HepG2 (cell line): ENCODE data around the gene STKLD1. TPM values are rescaled to one million over a fixed set of nuclear protein-coding genes. Genes with fewer than 3 reads are reported as not detected.

Experiments
- CBX1 ChIP-seq: IDR thresholded peaks from one replicate; pipeline ENCODE4 v1.6.1; 2016; ENCODE audit warnings: antibody characterized with exemption, low read depth
- EHMT2 ChIP-seq: fragments of 200-600 bp; sonication (generic); IDR thresholded peaks from 2 replicates; pipeline ENCODE4 v1.7.0; 2017; ENCODE audit warnings: antibody characterized with exemption, low read depth, low read length, borderline replicate concordance
- GTF3A ChIP-seq: sonication (generic); formaldehyde crosslinking; conservative IDR thresholded peaks from 2 replicates; pipeline ENCODE4 v1.4.0; 2020; ENCODE audit warnings: mild to moderate bottlenecking, missing genetic modification reagents
- JUN ChIP-seq: sonication (generic); formaldehyde crosslinking; IDR thresholded peaks from 2 replicates; pipeline ENCODE4 v1.4.0; 2020; ENCODE audit warnings: mild to moderate bottlenecking, missing genetic modification reagents
- MEIS2 ChIP-seq: sonication (generic); formaldehyde crosslinking; IDR thresholded peaks from 2 replicates; pipeline ENCODE4 v1.9.0; 2021; ENCODE audit warnings: mild to moderate bottlenecking, missing genetic modification reagents
- NFATC3 ChIP-seq: sonication (generic); formaldehyde crosslinking; IDR thresholded peaks from 2 replicates; pipeline ENCODE4 v1.5.1; 2020; ENCODE audit warnings: mild to moderate bottlenecking, missing genetic modification reagents
- NFRKB ChIP-seq: fragments of 450-650 bp; IDR thresholded peaks from 2 replicates; pipeline ENCODE4 v1.6.1; 2017
- PAX8 ChIP-seq: sonication (generic); formaldehyde crosslinking; IDR thresholded peaks from 2 replicates; pipeline ENCODE4 v1.8.0; 2022; ENCODE audit warnings: mild to moderate bottlenecking, missing genetic modification reagents, borderline replicate concordance
- RELA ChIP-seq: sonication (generic); formaldehyde crosslinking; IDR thresholded peaks from 2 replicates; pipeline ENCODE4 v1.4.0; 2020; ENCODE audit warnings: missing genetic modification reagents
- RFX3 ChIP-seq: IDR thresholded peaks from 2 replicates; pipeline ENCODE4 v1.6.1; 2016; ENCODE audit warnings: missing biosample characterization, missing genetic modification reagents
- SMAD9 ChIP-seq: sonication (generic); formaldehyde crosslinking; IDR thresholded peaks from 2 replicates; pipeline ENCODE4 v1.5.1; 2020; ENCODE audit warnings: mild to moderate bottlenecking, missing genetic modification reagents
- TEAD3 ChIP-seq: optimal IDR thresholded peaks from 2 replicates; pipeline ENCODE3; 2016; ENCODE audit warnings: borderline replicate concordance
- ZNF124 ChIP-seq: sonication (generic); formaldehyde crosslinking; IDR thresholded peaks from 2 replicates; pipeline ENCODE4 v1.4.0; 2020; ENCODE audit warnings: missing genetic modification reagents
- ZNF501 ChIP-seq: sonication (generic); formaldehyde crosslinking; IDR thresholded peaks from 2 replicates; pipeline ENCODE4 v1.5.1; 2020; ENCODE audit warnings: mild to moderate bottlenecking, moderate library complexity, missing genetic modification reagents
- ZNF598 ChIP-seq: sonication (generic); formaldehyde crosslinking; IDR thresholded peaks from 2 replicates; pipeline ENCODE4 v1.5.1; 2020; ENCODE audit warnings: mild to moderate bottlenecking, missing genetic modification reagents, borderline replicate concordance
- polyA plus RNA-seq, 8 experiments: library from polyadenylated mRNA; depleted of rRNA in 3 of 8; stranded (reverse) in 7 of 8; unstranded in 1 of 8; fragments of >200 nt; fragmentation: Illumina TruSeq in 4 of 8; extraction: Trizol in 4 of 8; gene quantifications; 2 replicates each; pipeline versions ENCODE4 v1.2.1 to v1.2.3, GENCODE V29; 2011 to 2016; ENCODE audit warnings: low read depth in 4 of 8, missing spikeins in 1 of 8, mixed read lengths in 1 of 8; ENCODE audit not compliant: insufficient read depth in 1 of 8
- total RNA-seq, 5 experiments: library from RNA; depleted of rRNA; stranded (reverse); fragments of >200 nt; fragmentation: Illumina TruSeq; extraction: Trizol; gene quantifications; 2 replicates each; pipeline ENCODE4 v1.2.3, GENCODE V29; 2016; ENCODE audit warnings: low read depth in 1 of 5
- TF ChIP-seq, protein P1 (sequence below): sonication (generic); formaldehyde crosslinking; conservative IDR thresholded peaks from 2 replicates; pipeline ENCODE4 v1.4.0; 2020; ENCODE audit warnings: mild to moderate bottlenecking, missing genetic modification reagents, moderate library complexity
- TF ChIP-seq, protein P2 (sequence below): sonication (generic); formaldehyde crosslinking; IDR thresholded peaks from 2 replicates; pipeline ENCODE4 v1.5.1; 2020; ENCODE audit warnings: mild to moderate bottlenecking, missing genetic modification reagents, borderline replicate concordance
- TF ChIP-seq, protein P3 (sequence below): sonication (generic); formaldehyde crosslinking; IDR thresholded peaks from 2 replicates; pipeline ENCODE4 v1.4.0; 2020; ENCODE audit warnings: missing genetic modification reagents
- TF ChIP-seq, protein P4 (sequence below): sonication (generic); formaldehyde crosslinking; IDR thresholded peaks from 2 replicates; pipeline ENCODE4 v1.4.0; 2020; ENCODE audit warnings: missing genetic modification reagents

Gene STKLD1
- total and polyA plus RNA-seq, 2 of the 13 experiments (the other 11 are each of a cell fraction or from before 2014, with no cell fraction given): 1.5 to 2.2 TPM

DNA sequence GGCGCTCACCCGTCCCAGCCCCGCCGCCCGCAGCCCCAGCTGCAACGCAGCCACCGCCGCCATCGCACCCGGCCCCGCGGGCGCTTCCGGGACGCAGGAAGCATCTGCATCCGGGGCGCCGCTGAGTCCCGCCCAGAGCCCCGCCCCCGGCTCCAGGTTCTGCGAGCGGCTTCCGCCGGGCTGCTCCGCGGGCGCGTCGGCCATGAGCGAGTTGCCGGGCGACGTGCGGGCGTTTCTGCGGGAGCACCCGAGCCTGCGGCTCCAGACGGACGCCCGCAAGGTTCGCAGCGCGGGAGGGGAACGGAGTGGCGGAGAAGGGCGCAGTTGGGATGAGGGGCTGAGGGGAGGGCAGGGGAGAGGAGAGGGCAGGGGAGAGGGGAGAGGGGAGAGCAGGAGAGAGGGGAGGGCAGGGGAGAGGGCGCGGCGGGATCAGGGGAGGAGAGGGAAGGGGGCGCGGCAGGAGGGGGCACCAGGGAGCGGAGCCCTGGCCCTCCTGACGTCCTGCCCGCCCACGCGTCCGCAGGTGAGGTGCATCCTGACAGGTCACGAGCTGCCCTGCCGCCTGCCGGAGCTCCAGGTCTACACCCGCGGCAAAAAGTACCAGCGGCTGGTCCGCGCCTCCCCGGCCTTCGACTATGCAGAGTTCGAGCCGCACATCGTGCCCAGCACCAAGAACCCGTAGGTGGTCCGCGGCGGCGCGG lies 19.6 kb upstream of the STKLD1 start, which contains the start of the genes SURF1 and SURF2 (continued):
- TF ChIP-seq, protein P1, sequence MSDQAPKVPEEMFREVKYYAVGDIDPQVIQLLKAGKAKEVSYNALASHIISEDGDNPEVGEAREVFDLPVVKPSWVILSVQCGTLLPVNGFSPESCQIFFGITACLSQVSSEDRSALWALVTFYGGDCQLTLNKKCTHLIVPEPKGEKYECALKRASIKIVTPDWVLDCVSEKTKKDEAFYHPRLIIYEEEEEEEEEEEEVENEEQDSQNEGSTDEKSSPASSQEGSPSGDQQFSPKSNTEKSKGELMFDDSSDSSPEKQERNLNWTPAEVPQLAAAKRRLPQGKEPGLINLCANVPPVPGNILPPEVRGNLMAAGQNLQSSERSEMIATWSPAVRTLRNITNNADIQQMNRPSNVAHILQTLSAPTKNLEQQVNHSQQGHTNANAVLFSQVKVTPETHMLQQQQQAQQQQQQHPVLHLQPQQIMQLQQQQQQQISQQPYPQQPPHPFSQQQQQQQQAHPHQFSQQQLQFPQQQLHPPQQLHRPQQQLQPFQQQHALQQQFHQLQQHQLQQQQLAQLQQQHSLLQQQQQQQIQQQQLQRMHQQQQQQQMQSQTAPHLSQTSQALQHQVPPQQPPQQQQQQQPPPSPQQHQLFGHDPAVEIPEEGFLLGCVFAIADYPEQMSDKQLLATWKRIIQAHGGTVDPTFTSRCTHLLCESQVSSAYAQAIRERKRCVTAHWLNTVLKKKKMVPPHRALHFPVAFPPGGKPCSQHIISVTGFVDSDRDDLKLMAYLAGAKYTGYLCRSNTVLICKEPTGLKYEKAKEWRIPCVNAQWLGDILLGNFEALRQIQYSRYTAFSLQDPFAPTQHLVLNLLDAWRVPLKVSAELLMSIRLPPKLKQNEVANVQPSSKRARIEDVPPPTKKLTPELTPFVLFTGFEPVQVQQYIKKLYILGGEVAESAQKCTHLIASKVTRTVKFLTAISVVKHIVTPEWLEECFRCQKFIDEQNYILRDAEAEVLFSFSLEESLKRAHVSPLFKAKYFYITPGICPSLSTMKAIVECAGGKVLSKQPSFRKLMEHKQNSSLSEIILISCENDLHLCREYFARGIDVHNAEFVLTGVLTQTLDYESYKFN (CRISPR knock-in tag): 0 out of 2 replicates have a peak, but pooled peaks have one; percentile 11
- no peak for TF ChIP-seq RFX3
- no peak for TF ChIP-seq JUN (CRISPR knock-in tag)
- TF ChIP-seq, protein P2, sequence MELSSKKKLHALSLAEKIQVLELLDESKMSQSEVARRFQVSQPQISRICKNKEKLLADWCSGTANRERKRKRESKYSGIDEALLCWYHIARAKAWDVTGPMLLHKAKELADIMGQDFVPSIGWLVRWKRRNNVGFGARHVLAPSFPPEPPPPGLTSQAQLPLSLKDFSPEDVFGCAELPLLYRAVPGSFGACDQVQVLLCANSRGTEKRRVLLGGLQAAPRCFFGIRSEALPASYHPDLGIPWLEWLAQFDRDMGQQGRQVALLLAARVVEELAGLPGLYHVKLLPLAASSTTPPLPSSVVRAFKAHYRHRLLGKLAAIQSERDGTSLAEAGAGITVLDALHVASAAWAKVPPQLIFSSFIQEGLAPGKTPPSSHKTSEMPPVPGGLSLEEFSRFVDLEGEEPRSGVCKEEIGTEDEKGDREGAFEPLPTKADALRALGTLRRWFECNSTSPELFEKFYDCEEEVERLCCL (CRISPR knock-in tag): no peak
- TF ChIP-seq ZNF598 (CRISPR knock-in tag): 0 out of 2 replicates have a peak, but pooled peaks have one; percentile 47
- TF ChIP-seq, protein P3, sequence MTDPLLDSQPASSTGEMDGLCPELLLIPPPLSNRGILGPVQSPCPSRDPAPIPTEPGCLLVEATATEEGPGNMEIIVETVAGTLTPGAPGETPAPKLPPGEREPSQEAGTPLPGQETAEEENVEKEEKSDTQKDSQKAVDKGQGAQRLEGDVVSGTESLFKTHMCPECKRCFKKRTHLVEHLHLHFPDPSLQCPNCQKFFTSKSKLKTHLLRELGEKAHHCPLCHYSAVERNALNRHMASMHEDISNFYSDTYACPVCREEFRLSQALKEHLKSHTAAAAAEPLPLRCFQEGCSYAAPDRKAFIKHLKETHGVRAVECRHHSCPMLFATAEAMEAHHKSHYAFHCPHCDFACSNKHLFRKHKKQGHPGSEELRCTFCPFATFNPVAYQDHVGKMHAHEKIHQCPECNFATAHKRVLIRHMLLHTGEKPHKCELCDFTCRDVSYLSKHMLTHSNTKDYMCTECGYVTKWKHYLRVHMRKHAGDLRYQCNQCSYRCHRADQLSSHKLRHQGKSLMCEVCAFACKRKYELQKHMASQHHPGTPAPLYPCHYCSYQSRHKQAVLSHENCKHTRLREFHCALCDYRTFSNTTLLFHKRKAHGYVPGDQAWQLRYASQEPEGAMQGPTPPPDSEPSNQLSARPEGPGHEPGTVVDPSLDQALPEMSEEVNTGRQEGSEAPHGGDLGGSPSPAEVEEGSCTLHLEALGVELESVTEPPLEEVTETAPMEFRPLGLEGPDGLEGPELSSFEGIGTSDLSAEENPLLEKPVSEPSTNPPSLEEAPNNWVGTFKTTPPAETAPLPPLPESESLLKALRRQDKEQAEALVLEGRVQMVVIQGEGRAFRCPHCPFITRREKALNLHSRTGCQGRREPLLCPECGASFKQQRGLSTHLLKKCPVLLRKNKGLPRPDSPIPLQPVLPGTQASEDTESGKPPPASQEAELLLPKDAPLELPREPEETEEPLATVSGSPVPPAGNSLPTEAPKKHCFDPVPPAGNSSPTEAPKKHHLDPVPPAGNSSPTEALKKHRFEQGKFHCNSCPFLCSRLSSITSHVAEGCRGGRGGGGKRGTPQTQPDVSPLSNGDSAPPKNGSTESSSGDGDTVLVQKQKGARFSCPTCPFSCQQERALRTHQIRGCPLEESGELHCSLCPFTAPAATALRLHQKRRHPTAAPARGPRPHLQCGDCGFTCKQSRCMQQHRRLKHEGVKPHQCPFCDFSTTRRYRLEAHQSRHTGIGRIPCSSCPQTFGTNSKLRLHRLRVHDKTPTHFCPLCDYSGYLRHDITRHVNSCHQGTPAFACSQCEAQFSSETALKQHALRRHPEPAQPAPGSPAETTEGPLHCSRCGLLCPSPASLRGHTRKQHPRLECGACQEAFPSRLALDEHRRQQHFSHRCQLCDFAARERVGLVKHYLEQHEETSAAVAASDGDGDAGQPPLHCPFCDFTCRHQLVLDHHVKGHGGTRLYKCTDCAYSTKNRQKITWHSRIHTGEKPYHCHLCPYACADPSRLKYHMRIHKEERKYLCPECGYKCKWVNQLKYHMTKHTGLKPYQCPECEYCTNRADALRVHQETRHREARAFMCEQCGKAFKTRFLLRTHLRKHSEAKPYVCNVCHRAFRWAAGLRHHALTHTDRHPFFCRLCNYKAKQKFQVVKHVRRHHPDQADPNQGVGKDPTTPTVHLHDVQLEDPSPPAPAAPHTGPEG: 0 out of 2 replicates have a peak, but pooled peaks have one; percentile 40
- TF ChIP-seq ZNF501: 0 out of 2 replicates have a peak, but pooled peaks have one; percentile 23
- TF ChIP-seq GTF3A (CRISPR knock-in tag): no peak
- no peak for TF ChIP-seq NFRKB
- TF ChIP-seq, protein P4, sequence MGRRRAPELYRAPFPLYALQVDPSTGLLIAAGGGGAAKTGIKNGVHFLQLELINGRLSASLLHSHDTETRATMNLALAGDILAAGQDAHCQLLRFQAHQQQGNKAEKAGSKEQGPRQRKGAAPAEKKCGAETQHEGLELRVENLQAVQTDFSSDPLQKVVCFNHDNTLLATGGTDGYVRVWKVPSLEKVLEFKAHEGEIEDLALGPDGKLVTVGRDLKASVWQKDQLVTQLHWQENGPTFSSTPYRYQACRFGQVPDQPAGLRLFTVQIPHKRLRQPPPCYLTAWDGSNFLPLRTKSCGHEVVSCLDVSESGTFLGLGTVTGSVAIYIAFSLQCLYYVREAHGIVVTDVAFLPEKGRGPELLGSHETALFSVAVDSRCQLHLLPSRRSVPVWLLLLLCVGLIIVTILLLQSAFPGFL (CRISPR knock-in tag): no peak
- TF ChIP-seq SMAD9: no peak
- TF ChIP-seq NFATC3: no peak
- TF ChIP-seq TEAD3 (CRISPR knock-in tag): no peak
- no peak for TF ChIP-seq EHMT2
- no peak for TF ChIP-seq PAX8 (CRISPR knock-in tag)
- TF ChIP-seq RELA (CRISPR knock-in tag): no peak
- no peak for TF ChIP-seq ZNF124 (CRISPR knock-in tag)
- TF ChIP-seq MEIS2: peak; percentile 28; the same call in 1 of the 2 replicates
- TF ChIP-seq CBX1: no peak
